Stimulated activated CD4-positive, alpha-beta T cell treated with anti-CD3 and anti-CD28 coated beads, Interleukin-15, amount 100 ng/mL, for 48 hours (primary cell): ENCODE results near the gene FUCA1.
A peak's percentile ranks its signal among the peaks of the same experiment; 100 is the strongest.
"Not testable (repeated sequence)": the region's sequence is repeated elsewhere in the genome, so short reads cannot be mapped to it uniquely, and the experiment has no call there.

Experiments used
- DNase-seq, 2 donors: peaks; one replicate each; pipeline ENCODE4 v3.0.0-alpha.2; 2020; ENCODE audit warnings: low read depth in 2 of 2

Gene FUCA1

DNA sequence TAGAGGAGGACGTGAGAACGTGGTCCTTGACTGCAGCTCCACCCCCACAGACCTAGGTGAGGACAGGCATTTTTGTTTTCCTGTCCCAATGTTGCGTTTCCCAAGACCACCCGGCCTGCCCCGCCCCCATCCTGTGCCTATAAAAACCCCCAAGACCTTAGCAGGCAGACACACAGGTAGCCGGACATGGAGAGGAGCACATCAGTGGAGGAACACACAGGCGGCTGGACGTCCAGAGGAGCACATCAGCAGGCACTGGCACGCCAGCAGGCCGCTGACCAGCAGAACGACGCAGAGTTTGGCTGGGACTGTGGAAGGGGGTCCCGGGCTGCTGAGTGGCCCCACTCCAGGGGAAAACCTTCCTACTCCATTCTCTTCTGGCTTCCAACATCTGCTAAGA, 30.2 kb downstream of the FUCA1 start:
- no peak for DNase-seq

DNA sequence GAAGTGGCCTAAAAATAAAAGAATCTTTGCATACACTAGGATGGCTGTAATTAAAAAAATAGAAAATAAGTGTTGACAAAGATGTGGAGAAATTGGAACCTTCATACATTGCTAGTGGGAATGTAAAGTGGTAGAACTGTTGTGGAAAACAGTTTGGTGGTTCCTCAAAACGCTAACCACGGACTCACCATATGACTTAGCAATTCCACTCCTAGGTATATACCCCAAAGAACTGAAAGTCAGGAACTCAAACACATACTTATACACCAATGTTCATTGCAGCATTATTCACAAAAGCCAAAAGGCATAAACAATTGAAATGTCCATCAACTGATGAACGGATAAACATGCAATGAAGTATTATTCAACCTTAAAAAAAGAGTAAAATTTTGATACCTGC, 32.1 kb downstream of the FUCA1 start:
- DNase-seq = no peak

DNA sequence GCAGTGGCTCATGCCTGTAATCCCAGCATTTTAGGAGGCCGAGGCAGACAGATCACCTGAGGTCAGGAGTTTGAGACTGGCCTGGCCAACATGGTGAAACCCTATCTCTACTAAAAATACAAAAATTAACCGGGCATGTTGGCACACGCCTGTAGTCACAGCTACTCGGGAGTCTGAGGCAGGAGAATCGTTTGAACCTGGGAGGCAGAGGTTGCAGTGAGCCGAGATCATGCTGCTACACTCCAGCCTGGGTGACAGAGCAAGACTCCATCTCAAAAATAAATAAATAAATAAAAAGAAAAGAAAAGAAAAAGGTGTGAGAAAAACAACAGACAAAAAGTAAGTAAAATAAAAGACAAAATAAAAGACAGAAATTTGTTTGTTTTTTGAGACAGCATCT, 33.9 kb downstream of the FUCA1 start:
- not testable (repeated sequence) for DNase-seq

DNA sequence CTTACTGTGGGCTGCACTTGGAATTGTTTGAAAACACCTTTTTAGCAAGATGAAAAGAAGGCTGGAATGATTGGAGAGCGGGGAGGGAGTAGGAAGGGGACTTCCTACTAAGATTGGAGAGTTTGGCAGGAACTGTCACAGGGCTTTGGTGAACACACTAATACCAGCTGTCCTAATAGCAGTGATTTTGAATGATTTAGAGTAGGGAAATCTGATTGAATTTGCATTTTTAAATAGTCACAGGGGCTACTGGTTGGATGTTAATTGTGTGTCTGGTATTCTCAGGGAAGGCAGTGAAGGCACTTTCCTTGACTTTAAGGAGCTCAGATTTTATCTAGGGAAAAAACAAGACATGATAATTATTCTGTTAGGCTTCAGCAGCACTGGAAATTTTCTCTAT, 40.4 kb downstream of the FUCA1 start:
- DNase-seq = no peak

GRCh38 chr1:23826590-23826989, 41.5 kb downstream of the FUCA1 start:
- DNase-seq = not testable (repeated sequence)

- no peak for DNase-seq
Observed at GRCh38 chr1:23825762-23826522, 42.1 kb downstream of the FUCA1 start.

- peak; percentile 72 to 87 for DNase-seq
Observed at GRCh38 chr1:23825076-23825761, 42.9 kb downstream of the FUCA1 start, which contains the start of gene HMGCL. TSS of gene HMGCL (minus strand) at chr1:23825429. CDS start at chr1:23825415, 14 bp downstream.

DNA sequence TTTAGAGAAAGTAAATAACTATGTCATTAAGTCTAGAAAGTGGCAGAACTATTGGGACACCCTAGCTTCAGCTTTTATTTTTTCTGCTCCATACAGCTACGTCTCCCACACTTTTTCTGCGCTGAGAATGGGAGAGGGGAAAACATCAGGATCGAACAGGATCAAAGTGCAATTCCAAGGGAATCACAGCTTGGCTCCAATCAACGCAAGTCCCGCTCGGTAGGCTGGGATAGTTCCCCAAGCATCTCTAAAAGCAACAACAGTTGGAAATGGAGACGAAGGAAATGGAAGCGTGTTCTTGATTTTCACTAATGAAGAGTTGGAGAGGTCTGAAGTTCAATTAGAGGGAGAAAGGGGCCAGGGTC, 43.4 kb downstream of the FUCA1 start:
- DNase-seq = no peak

DNA sequence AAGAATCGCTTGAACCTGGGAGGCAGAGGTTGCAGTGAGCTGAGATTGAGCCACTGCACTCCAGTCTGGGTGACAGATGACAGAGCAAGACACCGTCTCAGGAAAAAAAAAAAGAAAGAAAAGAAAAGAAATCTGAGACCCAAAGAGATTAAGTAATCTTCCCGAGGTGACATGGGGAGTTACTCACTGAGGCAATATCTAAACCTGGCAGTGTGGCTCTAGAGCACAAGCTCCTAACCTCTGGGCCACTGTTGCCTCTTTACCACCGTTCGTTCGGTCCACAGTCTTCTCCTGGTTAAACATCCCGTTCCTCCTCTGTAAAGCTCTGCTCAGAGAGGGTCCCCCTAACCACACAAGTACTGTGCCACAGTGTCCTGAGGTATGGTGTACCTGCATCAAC, 44.3 kb downstream of the FUCA1 start:
- no peak for DNase-seq

DNA sequence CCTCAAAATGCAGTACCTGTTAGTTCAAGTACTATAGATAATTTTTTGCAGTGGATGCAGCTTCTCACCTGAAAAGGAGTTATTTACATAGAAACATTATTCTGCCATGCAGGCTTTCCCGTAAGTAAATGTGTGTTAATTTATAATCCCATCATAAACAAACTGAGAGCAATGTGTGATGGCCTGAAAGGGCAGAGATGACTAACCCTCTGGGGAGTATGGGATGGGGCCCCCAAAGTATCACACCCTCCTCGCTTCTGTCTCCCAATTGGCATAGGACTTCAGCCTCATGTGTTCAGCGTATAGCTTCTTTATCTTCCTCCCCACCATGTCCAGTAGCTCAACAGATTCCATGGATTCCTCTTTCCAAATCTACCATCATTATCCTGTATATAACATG, 50.5 kb downstream of the FUCA1 start:
- DNase-seq = no peak

- no peak for DNase-seq
Observed at GRCh38 chr1:23816906-23817305, 51.2 kb downstream of the FUCA1 start.

GRCh38 chr1:23816361-23816760, 51.7 kb downstream of the FUCA1 start:
- no peak for DNase-seq

- DNase-seq = no peak
Observed at GRCh38 chr1:23814016-23814415, 54.1 kb downstream of the FUCA1 start.

DNA sequence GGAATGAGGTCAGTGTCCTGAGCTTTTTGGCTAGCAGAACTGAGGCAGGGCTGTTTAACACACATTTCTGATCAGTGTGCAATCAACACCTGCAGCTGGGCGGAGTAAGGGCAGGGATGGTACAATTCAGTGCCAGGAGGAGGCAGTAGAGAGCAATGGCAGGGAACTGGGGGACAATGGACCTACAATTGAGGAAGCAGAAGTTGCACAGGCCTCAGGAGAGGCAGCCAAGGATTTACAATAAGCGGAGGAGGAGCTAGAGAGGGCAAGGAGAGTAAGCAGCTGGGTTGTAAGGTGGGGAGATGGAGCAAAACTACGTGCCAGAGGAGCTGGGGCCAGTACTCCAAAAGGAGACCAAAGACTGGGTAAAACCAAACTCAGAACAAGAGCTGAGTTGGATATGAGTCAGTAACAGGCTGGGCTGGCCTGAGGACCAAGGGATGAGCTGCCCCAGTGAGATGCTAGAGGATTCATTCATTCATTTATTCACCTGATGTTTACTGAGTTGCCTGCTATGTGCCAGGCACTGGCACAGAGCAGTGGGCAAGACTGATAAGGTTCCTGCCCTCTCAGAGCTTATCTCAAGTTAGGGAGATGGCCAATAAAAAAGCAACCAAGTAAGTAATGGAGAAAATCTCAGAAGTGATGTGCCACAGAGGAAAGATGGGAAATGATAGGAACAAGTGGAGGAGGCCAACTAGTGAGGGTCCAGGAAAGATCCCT, 57.1 kb downstream of the FUCA1 start:
- DNase-seq = no peak

GRCh38 chr1:23809751-23810171, 58.3 kb downstream of the FUCA1 start:
- DNase-seq = peak; percentile 63 to 78

- DNase-seq = no peak
Observed at GRCh38 chr1:23807453-23807852, 60.6 kb downstream of the FUCA1 start.

- no peak for DNase-seq
Observed at GRCh38 chr1:23806280-23806679, 61.8 kb downstream of the FUCA1 start.

DNA sequence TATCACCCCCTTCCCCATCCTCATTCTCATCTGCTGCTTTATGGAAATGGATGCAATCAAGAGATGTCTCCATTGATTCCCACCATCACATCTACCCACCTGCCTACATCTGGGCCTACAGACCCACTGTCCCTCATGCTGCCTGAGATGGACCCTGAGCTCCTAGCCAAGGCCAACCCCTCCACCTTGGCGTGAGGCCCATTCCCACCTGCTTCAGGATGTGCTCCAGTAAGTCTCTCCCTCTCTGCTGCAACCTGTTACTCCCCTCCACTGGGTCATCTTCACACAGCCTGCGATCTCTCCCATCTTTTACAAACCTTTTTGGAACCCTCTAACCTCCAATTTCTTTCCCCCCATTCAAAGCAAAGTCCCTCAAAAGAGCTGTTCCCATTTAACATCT, 63.1 kb downstream of the FUCA1 start:
- DNase-seq = no peak

DNA sequence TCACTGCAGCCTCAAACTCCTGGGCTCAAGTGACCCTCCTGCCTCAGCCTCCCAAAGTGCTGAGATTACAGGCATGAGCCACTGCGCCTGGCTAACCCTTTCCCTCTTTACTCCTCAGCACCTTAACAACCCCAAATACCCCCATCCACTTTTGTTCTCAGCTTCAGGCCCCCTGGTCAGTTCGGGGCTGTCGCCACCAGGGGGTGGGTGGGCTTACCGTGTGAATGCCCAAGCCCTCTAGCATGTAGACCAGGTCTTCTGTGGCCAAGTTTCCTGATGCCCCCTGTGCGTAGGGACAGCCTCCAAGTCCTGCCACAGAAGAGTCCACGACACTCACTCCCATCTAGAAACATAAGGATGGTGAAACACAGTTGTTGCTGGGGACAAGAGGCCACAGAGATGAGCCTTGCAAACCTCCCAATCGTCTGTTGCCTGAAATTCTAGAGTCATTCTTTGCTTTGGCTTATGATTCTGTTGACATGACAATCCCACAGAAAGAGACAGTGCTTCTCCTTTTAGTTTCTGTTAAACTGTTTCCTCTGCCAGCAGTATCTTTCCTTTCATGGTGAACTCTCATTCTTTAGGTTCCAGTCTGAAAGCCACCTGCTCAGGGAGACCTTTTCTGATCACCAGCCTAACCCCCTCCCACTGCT, 63.8 kb downstream of the FUCA1 start:
- no peak for DNase-seq

- DNase-seq = no peak
Observed at GRCh38 chr1:23803674-23804073, 64.4 kb downstream of the FUCA1 start.

DNA sequence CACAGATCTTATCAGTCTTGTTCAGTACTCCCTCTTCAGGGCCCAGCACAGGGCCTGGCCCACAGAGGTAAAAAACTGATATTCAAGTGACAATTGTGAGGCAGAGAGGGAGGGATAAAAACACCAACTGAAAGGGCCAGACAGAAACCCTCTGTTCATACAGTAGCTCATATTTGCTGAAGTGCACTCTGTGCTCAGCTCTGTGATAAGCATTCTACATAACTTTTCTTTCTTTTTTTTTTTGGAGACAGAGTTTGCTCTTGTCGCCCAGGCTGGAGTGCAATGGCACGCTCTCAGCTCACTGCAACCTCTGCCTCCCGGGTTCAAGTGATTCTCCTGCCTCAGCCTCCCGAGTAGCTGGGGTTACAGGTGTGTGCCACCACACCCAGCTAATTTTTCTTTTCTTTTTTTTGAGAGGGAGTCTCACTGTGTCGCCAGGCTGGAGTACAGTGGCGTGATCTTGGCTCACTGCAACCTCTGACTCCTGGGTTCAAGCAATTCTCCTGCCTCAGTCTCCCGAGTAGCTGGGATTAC, 65.2 kb downstream of the FUCA1 start:
- DNase-seq = not testable (repeated sequence)

DNA sequence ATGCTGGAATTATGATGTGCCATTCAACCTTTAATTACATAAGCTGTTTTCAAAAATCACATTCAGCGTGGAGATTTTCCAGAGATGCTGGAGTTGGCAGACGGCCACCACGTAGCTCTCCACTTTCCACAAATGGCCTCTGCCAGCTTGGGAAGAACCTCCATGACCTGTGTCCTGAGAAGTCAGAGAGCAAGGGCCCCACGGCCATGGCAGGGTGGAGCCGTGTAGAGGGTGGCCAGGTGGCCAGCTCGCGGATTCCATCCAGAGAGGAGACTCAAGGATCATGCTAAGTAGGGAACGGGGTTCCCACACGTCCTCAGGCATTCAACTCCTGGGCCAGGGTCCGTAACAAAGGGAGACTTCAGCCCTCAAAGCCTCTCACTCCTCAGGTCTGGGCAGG, 66.2 kb downstream of the FUCA1 start:
- DNase-seq = no peak
